Measurements from ENCODE around the gene FHOD3.

DNA sequence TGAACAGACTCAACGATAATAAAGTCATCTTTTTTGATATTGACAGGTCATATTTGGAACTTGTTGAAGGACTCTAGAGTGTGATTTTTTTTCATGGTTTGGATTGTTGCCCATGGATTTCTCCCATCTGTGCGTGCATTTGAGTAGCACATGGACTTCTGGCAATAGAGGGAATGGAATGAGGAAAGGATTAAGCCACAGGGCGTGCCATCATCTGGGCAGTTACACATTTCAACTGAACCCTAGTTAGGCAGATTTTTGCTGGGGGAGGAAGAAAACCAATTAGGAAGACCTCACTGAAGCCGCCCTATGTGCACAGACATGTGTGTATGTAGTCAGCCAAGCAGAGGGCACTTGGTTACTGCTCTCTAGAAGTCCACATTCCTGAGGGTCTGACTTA is 458.7 kb downstream of the FHOD3 start:
- TF ChIP-seq POLR2AphosphoS5 (IDR thresholded peaks at IDR 0.05; ENCODE audit: low read depth, low read length) (no peak), FOXP2 (optimal IDR thresholded peaks at IDR 0.05; ENCODE audit: borderline replicate concordance, extremely low read depth, extremely low read length, insufficient read depth) (no peak), SIN3A (IDR thresholded peaks at IDR 0.05; ENCODE audit: borderline replicate concordance, insufficient read depth, low read length) (no peak), TAF1 (IDR thresholded peaks at IDR 0.05; ENCODE audit: borderline replicate concordance, insufficient read depth, low read length) (no peak)
- TF ChIP-seq, protein P1, sequence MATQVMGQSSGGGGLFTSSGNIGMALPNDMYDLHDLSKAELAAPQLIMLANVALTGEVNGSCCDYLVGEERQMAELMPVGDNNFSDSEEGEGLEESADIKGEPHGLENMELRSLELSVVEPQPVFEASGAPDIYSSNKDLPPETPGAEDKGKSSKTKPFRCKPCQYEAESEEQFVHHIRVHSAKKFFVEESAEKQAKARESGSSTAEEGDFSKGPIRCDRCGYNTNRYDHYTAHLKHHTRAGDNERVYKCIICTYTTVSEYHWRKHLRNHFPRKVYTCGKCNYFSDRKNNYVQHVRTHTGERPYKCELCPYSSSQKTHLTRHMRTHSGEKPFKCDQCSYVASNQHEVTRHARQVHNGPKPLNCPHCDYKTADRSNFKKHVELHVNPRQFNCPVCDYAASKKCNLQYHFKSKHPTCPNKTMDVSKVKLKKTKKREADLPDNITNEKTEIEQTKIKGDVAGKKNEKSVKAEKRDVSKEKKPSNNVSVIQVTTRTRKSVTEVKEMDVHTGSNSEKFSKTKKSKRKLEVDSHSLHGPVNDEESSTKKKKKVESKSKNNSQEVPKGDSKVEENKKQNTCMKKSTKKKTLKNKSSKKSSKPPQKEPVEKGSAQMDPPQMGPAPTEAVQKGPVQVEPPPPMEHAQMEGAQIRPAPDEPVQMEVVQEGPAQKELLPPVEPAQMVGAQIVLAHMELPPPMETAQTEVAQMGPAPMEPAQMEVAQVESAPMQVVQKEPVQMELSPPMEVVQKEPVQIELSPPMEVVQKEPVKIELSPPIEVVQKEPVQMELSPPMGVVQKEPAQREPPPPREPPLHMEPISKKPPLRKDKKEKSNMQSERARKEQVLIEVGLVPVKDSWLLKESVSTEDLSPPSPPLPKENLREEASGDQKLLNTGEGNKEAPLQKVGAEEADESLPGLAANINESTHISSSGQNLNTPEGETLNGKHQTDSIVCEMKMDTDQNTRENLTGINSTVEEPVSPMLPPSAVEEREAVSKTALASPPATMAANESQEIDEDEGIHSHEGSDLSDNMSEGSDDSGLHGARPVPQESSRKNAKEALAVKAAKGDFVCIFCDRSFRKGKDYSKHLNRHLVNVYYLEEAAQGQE (IDR thresholded peaks at IDR 0.05; ENCODE audit: insufficient read depth in 1 of 2, low read depth in 2 of 2, low read length in 2 of 2), result no peak

Data from PFSK-1 (cell line).